NOMO-1 treated with DMSO at 0.1 percent for 48 hours (cell line): Measurements from ENCODE around the gene GALNT5.
"Not testable (repeated sequence)": the region's sequence is repeated elsewhere in the genome, so short reads cannot be mapped to it uniquely, and the experiment has no call there.

Experiments
- DNase-seq: peaks from one replicate; lab custom pipeline; 2025; ENCODE audit not compliant: unreplicated experiment; lab: John Stamatoyannopoulos, UW

The GALNT5 gene

DNA sequence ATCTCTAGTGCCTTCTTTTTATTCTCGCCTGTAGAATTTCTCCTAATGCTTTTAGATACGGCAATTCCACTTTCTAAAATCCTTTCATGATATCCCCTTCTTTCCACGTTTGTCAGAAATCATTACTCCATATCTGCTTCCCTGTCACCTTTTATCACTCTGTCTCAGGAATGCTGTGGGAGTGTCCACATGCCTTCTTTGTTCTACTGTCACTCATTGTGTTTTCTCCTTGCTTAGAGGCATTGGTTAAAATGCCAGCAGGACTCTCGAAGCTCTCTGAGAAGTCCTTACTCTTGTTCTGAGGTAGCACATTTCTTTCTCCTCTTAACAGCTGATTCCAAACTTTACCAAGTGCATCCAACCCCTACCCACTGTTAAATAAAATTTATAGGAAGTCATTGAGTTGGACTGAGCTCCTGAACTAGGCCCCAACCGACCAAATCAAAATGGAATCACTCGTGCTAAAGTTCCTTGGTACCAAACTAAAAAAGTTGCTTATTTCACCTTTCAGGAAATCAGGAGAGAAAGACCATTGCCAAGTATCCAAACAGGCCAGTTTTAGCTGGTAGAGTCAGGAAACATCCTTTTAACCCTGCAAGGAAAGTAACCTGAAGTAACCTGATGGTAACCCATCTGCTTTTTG lies 10.6 kb upstream of the GALNT5 start:
- no peak for DNase-seq

DNA sequence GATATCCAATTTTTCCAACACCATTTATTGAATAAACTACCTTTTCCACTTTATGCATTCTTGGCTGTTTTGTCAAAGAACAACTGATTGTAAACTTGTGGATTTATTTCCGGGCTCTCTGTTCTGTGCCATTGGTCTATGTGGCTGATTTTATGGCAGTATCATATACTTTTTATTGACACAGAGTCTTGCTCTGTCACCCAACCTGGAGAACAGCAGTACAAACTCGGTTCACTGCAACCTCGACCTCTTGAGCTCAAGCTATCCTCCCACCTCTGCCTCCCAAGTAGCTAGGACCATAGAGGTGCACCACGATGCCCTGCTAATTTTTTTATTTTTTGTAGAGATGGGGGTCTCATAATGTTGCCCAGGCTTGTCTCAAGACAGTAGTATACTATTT lies 6.7 kb upstream of the GALNT5 start:
- no peak for DNase-seq

DNA sequence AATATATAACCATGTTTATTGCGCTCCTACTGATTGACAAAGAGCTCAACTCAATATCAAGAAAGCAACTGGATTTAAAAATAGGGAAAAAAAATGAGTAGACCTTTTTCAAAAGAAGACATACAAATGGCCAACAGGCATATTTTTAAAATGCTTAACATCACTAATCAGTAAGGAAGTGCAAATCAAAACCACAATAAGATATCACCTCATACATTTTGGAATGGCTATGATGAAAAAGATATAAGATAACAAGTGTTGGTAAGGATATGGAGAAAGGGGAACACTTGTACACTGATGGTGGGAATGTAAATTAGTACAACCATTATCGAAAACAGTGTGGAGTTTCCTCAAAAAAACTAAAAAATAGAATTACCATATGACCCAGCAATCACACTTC lies 5.6 kb upstream of the GALNT5 start:
- no peak for DNase-seq

DNA sequence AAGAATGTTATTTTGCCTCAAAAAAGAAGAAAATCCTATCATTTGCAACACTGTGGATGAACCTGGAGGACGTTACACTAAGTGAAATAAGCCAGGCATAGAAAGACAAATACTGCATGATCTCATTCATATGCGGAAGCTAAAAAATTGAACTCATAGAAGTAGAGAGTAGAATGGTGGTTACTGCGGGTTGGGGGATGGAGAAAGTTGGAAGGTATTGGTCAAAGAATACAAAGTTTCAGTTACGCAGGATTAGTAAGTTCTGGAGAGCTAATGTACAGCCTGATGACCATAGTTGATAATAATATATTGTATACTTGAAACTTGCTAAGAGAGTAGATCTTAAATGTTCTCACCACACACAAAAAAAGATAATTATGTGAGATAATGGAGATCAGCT lies 5.0 kb upstream of the GALNT5 start:
- DNase-seq: no peak

DNA sequence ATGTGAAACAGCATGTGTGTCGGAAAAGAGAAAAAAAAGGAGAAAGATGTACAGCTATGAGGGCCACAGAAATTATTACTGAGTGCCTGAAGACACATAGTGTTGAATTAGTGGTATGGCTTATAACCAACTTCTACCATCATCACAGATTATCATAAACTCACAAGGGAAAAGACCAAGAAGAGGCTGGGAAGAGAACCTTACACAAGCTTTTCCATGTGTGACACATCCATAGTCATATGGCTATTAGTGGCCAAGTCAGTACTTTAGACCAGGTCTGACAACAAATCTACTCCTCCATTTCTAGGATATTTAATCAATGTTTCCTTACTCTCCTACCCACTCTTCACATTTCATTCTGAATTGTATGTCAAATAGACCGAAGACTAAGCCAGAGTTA lies 3.5 kb upstream of the GALNT5 start:
- DNase-seq: no peak

DNA sequence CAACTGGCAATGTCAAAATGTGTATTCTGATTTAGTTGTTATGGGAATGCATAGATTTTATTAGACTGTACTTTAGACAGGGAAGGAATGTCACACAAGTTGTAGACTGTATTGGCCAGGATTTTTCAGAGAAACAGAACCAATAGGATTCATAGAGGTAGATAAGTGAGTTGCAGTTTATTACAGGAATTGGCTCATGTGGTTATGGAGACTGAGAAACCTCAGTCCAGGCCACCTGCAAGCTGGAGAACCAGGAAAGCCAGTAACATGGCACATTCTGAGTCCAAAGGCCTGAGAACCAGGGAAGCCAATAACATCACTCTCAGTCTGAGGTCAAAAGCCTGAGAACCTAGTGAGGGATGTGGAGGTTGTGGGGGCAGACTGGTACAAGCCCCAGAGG lies 1.8 kb upstream of the GALNT5 start:
- DNase-seq: no peak

DNA sequence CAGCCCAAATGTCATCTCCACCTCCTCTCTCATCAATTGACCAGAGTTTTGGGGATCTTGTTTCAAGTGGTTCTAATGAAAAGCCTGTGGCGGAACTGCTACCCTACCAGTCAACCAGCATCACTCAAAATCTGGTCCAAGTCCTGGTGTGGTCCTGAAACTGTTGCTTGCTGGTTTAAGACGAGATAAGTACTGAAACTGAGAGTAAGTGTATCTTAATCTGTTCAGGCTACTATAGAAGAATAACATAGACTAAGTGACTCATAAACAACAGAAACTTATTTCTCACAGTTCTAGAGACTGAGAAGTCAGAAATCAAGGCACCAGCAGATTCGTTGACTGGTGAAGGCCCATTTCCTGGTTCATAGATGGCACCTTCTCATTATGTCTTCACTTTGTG lies 879 bp upstream of the GALNT5 start:
- no peak for DNase-seq

DNA sequence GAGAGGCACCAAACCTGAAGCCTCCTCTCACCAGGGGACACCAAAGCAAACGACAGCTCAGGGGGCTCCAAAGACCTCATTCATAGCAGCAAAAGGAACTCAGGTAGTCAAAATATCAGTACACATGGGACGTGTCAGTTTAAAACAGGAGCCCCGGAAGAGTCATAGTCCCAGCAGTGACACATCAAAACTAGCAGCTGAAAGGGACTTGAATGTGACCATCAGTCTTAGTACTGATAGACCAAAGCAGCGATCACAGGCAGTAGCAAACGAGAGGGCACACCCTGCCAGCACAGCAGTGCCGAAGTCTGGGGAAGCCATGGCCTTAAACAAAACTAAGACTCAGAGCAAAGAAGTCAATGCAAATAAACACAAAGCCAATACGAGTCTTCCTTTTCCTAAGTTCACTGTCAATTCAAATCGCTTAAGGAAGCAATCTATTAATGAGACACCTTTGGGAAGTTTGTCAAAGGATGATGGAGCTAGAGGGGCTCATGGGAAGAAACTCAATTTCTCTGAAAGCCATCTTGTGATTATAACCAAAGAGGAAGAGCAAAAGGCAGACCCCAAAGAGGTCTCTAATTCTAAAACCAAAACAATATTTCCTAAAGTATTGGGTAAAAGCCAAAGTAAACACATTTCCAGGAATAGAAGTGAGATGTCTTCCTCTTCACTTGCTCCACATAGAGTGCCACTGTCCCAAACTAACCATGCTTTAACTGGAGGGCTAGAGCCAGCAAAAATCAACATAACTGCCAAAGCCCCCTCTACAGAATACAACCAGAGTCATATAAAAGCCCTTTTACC lies 1.2 kb downstream of the GALNT5 start:
- no peak for DNase-seq

DNA sequence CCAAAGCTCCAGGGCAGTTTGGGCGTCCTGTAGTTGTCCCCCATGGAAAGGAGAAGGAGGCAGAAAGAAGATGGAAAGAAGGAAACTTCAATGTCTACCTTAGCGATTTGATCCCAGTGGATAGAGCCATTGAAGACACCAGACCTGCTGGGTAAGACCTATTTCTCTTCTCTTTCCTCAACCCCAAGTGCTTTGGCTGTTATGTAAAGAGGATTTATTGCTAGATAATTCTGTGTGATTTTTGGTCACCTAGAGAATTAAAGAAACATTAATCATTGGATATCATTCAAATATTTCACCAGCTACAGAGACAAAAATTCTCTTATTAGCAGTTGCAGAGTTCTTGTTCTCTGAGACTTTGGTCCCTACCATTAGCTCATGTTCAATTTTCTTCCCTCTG lies 1.9 kb downstream of the GALNT5 start:
- DNase-seq: no peak

DNA sequence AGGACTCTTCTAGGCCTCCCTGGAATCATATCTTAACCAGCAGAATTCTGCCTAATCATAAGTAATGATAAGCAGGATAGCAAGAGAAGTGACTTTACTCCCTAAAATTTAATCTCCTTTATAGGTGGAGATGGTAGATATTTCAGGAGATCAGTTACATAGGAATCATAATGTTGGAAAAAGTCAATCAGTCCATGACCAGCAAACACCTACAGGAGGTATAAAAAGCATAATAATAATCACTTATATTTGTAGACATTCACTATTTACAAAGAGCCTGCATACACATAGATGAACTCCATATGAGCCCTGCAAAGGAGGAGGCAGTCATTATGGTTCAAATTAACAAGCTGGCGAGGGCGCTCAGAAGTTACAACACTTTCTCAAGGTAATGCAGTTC lies 2.5 kb downstream of the GALNT5 start:
- no peak for DNase-seq

DNA sequence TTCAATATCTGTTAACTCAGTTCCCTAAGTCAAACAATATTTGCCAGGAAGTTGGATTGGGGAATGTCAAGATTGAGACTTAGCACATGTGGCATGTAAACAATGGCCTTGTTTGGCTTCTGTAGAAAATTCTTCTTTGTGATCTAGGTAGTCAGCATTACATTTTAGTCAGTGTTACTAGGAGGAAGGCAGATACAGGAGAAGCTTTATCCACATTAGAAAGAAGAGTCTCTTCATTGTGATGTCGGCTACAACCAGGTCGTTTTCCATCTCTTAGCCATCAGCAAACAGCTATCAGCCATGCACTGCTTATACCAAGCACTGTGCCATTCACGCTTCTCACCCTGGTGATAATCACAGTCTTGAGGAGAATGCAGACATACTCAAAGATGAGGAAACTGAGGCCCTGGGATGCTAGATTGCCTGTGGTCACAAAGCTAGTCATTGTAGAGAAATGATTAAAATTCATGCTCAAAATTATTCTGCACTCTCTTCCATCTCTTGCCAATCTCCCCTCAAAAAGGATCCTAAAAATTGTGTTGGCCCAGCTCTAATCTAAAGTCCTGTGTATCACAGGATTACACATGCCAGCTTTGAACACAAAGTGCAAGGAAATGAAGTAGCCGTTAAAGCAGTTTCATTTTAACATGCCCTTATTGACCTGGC lies 3.2 kb downstream of the GALNT5 start:
- DNase-seq: no peak

DNA sequence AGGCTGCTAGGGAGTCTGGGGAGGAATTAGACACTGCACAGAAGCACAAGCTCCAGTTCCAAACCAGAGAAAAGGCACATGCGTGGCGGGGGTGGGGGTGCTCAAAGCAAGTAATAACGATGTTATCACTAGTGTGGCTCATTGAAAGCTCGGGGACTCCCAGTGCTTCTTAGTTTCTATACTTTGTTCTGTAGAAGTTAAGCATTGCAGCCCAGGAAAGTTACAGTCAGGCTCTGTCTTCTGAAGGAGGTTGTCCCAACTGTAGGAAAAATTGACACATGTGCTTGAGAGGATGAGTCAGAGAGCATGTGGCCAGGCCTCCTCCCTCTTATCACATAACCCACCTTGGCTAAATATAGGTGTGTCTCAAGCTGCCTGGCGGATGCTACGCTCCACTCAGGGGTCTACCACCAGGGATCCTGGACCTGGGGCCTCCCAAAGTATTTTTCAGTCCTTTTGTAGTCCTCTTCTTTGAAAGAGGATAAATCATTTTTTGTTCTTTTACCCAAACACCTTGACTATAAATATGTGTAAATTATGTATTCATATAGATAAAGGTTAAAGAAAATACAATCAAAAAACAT lies 3.8 kb downstream of the GALNT5 start:
- DNase-seq: peak; percentile 2

DNA sequence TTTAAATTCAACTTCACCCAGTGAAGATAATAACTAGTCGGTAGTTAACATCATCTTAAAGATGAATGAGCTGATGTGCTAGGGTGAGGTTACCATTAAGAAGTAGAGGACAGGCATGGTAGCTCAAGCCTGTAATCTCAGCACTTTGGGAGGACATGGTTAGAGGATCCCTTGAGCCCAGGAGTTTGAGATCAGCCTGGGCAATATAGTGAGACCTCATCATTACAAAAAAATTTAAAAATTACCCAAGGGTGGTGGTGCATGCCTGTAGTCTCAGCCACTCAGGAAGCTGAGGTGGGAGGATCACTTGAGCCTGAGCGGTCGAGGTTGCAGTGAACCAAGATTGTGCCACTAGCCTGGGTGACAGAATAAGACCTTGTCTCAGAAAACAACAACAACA lies 4.7 kb downstream of the GALNT5 start:
- DNase-seq: no peak

DNA sequence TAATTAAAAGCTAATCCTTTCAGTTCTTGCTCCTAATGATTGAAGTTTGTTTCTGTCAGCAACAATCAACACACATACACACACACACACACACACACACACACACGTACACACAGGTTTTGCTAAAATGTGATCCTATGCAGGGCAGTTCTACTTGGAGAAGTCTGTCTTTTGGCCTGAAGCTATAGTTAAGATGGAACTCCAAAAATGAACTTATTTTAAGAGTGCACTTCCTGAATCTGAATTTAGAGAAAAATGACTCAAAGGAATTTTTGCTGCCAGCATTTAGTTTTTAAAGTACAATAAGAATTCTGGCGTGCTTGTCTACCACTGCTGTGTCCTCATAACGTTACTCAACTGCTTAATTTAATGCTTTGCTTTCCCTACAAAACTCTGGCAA lies 6.6 kb downstream of the GALNT5 start:
- DNase-seq: no peak

DNA sequence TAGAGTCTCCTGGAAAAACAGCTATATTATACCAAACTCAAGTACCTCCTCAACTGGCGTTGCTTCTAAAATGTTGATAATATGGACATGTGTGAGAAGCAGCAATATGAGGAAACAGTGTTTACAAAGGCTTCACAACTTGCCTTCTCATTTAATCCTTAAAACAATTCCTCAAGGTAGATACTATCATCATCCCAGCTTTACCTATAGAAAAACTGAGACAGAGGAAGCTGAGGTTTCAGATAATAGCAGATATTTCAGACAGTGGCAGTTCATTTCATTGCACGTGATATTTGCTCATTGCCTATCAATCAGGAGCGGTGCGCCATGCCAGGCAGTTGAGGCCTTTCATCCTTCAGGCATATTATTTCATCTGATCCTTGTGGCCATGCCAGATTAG lies 8.3 kb downstream of the GALNT5 start:
- DNase-seq: no peak

DNA sequence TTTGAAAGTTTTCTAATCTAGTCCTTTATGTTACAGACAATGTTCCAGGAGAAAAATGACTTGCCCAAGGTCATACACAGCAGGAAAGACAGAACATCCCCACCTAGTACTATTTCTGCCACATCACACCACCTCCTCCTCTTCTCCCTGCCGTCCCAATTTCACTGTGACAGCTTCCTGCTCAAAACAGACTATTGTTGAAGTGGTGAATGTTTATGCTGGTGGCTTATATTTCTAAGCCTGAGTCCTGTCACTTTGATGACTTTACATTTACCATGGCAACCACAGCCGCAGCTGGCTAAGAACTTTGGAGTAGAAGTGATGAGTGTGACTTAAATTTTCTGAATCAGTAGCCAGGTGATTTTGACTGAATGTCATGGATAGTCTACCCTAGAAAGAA lies 10.0 kb downstream of the GALNT5 start:
- no peak for DNase-seq

DNA sequence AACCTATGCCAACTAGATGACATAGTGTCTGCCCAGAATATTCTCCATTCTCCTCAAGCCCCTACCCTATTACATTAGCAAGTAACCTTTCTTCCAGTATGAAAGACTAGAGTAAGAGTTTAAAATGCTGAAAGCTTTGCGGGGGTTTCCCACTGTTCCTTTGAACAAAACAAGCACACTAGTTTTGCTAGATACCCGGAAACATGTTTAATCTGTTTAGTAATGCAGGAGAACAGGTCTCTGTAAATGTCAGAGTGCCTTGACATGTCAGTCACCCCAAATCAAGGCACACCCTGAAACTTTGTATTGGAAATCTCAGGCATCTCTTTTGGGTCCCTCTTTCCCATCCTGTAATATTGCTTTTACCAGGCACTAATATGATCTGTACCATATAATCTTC lies 11.6 kb downstream of the GALNT5 start:
- no peak for DNase-seq

DNA sequence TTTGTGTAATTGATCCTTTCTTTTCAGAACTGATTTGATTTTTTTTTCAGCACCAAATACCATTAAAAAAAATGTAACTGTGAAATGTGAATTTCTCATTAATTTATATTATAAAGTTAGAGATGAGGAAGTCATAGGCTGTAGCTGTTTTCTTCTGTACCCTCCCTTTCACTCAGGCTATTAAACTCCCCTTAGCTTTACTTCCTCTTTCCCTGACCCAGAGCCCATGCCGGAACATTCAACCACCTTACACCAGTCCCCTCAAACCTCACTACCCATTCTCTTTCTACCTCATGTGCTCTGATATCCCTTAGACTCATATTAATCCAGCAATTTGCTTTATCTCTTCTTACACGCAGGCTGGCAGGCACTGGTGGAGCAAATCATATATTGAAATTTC lies 12.4 kb downstream of the GALNT5 start:
- peak; percentile 86 for DNase-seq

DNA sequence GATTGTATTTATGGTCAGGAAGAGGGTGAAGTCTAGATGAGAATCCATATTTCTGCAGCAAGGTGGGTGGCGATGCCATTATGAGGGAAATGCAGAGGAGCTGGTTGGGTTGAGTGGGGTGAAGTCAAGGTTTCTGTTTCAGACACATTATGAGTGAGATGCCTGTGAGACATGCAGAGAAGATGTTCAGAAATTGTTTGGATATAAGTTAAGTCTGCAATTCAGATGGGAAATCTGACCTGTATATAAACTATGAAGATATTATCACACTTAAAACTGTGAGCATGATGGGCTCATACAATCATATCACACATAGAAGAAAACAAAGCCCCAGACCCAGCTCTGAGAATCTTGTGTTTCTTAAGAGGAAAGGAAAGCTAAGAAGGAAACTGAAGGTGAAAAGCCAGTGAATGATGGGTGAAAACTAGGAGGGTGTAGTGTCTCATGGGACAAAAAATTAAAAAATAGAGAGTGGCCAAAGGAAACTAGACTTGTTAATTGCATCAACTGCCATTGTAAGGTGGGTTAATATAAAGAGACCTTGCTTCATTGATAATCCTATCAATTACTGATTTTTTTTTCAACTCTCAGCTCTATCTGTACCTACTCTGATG lies 14.2 kb downstream of the GALNT5 start:
- DNase-seq: no peak

DNA sequence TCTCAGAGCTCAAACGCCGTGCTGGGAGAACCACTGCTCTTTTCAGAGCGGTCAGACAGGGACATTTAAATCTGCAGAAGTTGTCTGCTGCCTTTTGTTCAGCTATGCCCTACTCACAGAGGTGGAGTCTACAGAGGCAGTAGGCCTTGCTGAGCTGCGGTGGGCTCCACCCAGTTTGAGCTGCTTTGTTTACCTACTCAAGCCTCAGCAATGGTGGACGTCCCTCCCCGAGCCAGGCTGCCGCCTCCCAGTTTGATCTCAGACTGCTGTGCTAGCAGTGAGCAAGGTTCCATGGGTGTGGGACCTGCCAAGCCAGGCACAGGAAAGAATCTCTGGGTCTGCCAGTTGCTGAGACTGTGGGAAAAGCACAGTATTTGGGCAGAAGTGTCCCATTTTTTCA lies 21.8 kb downstream of the GALNT5 start:
- not testable (repeated sequence) for DNase-seq

DNA sequence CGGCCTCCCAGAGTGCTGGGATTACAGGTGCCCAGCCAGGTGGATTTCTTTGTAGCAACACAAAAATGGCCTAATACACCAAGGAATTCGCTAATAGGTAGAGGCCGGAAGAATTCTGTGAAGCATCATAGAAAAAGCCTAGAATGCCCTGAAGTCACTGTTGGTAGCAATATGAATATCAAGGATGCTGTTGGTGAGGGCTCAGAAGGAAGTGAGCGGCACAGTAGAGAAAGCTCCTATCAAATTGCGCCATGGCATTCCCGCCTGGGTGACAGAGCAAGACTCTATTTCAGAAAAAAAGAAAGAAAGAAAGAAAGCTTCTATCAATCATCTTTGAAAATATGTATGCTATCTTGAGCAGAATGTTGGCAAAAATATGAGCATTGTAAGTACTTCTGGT lies 23.8 kb downstream of the GALNT5 start:
- DNase-seq: no peak

DNA sequence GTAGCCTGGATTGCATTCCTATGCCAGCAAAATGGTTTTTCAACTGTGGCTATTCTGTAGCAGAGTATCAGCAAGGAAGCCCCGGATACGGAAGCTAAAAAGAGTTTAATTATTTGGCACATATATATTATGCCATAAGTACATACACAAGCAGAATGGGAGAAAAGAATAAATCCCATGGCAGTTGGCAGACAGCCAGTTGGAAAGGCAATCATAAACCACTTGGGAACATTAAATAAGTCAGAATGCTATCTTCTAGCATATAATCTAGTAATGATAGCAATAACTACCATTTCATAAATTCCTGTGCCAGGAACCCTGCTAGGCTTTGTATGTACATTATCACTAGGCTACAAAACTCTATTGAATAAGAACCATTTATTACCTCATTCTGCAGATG lies 26.0 kb downstream of the GALNT5 start:
- DNase-seq: no peak
